Fibroblast of lung (primary cell): ENCODE results near the gene KCTD15.

ENCODE experiments used
- EZH2 ChIP-seq: IDR thresholded peaks from 2 replicates; pipeline ENCODE4 v1.5.1; 2012; ENCODE audit warnings: low read length, control low read depth, mild to moderate bottlenecking; ENCODE audit errors: missing control alignments
- TF ChIP-seq, protein P1 (sequence below), 2 donors: IDR thresholded peaks in 1 of 2; conservative IDR thresholded peaks in 1 of 2; 1 replicate in 1 of 2; 2 replicates in 1 of 2; pipeline ENCODE4 v1.5.1; 2011 to 2012; ENCODE audit warnings: low read length in 2 of 2, control low read depth in 1 of 2, inconsistent platforms in 1 of 2, low read depth in 1 of 2, mild to moderate bottlenecking in 1 of 2

DNA sequence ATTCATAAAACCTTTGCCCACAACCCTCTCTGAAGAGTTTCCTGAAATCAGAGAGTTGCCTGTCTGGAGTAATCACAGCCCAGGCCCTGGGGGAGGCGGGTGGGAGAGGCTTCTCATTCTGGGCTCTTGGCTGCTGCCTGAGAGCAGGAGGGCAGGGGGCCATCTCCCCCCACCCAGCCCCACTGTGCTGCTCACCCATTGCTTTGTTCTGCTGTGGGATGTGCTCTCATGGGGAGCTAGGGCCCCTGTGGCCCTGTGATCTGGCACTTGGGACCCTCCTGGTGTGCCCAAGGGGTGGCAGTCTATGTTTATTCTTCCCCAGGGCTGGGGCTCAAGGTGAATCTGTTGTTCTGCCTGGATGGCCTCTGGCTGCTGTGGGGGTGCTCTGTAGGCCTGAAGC lies 6.1 kb downstream of the KCTD15 start:
- TF ChIP-seq, protein P1, sequence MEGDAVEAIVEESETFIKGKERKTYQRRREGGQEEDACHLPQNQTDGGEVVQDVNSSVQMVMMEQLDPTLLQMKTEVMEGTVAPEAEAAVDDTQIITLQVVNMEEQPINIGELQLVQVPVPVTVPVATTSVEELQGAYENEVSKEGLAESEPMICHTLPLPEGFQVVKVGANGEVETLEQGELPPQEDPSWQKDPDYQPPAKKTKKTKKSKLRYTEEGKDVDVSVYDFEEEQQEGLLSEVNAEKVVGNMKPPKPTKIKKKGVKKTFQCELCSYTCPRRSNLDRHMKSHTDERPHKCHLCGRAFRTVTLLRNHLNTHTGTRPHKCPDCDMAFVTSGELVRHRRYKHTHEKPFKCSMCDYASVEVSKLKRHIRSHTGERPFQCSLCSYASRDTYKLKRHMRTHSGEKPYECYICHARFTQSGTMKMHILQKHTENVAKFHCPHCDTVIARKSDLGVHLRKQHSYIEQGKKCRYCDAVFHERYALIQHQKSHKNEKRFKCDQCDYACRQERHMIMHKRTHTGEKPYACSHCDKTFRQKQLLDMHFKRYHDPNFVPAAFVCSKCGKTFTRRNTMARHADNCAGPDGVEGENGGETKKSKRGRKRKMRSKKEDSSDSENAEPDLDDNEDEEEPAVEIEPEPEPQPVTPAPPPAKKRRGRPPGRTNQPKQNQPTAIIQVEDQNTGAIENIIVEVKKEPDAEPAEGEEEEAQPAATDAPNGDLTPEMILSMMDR (conservative IDR thresholded peaks at IDR 0.05 in 1 of 2, IDR thresholded peaks at IDR 0.05 in 1 of 2; ENCODE audit: low read depth in 1 of 2, low read length in 2 of 2): no peak
- no peak for TF ChIP-seq EZH2
